Activated T-helper 2 cell treated with anti-CD3 and anti-CD28 coated beads, Interferon-gamma antibody, Interleukin-2, Interleukin-4, amounts not matched to agents 10 μg/mL and 5 μg/mL and 100 μg/mL, durations not matched to agents 14 hours and 24 hours and 36 hours (primary cell): ENCODE results near the gene C13orf42. TPM values are rescaled to one million over a fixed set of nuclear protein-coding genes. Genes with fewer than 3 reads are reported as not detected.

Experiments used
- DNase-seq: peaks from one replicate; pipeline ENCODE4 v3.0.0; 2021; ENCODE audit warnings: low spot score
- H3K27ac Mint-ChIP-seq: one replicate; pipeline ENCODE4 v1.8.0; 2021; ENCODE audit warnings: mixed read lengths
- H3K27me3 Mint-ChIP-seq: one replicate; pipeline ENCODE4 v1.8.0; 2021; ENCODE audit warnings: low read depth, mixed read lengths
- H3K36me3 Mint-ChIP-seq: one replicate; pipeline ENCODE4 v1.8.0; 2021; ENCODE audit warnings: low read depth, mixed read lengths
- H3K4me1 Mint-ChIP-seq: one replicate; pipeline ENCODE4 v1.8.0; 2021; ENCODE audit warnings: low read depth, mixed read lengths
- H3K4me3 Mint-ChIP-seq: one replicate; pipeline ENCODE4 v1.8.0; 2021; ENCODE audit warnings: low read depth, mild to moderate bottlenecking, moderate library complexity, mixed read lengths
- H3K9me3 Mint-ChIP-seq: one replicate; pipeline ENCODE4 v1.8.0; 2021; ENCODE audit warnings: mixed read lengths
- intact Hi-C: fragments of 100-400 bp; cut with micrococcal nuclease; formaldehyde crosslinking; loops from one replicate; pipeline ENCODE4 v1.15.1; 2023
- total RNA-seq: library from RNA; stranded (reverse); gene quantifications from 2 replicates; pipeline ENCODE4 v1.2.3, GENCODE V29; 2022

C13orf42 gene
- not detected in 2 replicates for total RNA-seq

DNA sequence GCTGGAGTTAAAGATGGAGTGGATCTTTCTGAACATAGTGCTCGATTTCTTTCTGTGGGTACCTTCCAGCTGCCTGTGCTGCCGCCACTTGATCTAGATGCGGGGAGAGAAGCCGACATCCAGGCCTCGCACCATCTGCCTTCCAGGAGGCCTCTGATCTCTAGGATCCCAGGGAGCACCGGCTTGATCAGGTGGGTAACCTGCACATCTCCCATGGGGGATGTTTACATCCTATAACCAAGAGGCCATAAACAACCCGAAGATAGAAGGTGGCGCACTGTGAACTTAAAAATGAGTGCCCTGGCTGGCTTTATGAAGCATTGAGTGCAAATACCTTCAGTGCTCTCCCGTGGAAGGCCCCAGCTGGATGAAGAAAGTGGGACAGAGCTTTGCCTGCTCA is at the start of gene C13orf42:
Gene C13orf42 (minus strand): TSS at position 101 of the 400 bp plus-strand sequence. CDS start 65 bp downstream, at position 36.
- H3K9me3 Mint-ChIP-seq: no peaks in the 10 kb centered on the region

DNA sequence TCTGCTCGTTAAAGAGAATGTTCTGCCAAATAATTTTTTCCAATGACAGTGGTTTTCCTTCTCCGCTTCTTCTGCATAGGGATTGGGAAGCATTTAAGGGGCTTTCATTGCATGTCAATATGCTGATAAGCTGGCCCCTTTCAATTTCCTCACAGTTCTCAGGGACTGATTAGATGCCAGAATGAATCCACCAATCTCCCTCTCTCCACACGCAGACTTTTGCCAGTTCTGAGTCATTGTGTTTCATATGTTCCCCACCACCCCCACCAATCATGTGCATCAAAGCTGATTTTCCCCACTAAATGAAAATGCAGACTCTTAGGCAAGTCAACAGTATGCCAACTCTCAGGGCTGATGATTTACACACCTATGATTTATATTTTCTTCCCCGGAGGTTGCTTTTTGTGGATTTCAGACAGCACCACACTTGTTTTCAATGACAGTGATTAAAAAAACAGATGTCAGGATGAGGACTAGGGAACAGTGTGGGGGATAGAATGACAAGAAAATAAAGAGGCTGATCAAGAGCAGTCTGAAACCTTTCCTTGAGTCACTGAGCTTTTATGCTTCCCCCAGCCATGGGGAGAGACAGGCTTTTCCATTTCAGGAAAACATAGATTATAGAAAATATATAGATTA is 47.9 kb upstream of the C13orf42 start:
- Mint-ChIP-seq H3K27ac (peak overlapping the region; percentile 51), H3K4me3 (no peak overlapping the region), H3K9me3 (no peaks in the 10 kb centered on the region), H3K36me3 (no peaks in the 10 kb centered on the region), H3K4me1 (peaks cover 14% of the 10 kb centered on the region), H3K27me3 (no peaks in the 10 kb centered on the region)
- intact Hi-C loops: no loop called here
- no peak for DNase-seq

More for the DNA sequence above, at the start of gene C13orf42:
- Mint-ChIP-seq H3K4me1 (no peaks in the 10 kb centered on the region), H3K27ac (no peak within 1 kb of the TSS), H3K27me3 (peaks cover 5% of the 10 kb centered on the region), H3K36me3 (no peaks in the 10 kb centered on the region), H3K4me3 (no peak within 1 kb of the TSS)
- DNase-seq: no peak
- intact Hi-C loops: no loop called here

DNA sequence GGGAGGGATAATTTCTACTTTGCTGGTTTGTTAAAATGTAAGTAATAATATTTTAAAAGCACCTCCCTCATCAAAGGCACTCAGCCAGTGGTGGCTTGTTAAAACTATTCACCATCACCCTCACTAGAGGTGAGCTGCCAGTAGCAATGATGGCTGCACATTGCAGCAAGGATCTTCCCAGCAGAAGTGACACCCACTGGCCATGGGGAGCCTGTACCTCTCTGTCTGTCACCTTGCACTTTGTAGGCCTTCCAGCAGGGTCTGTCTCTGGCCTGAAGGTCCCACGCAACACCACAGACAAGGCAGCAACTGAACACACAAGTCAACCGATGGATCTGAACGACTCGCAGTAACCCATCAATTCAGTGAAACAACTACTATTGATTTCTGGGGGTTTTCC is 47.3 kb upstream of the C13orf42 start:
- Mint-ChIP-seq H3K4me1 (peaks cover 17% of the 10 kb centered on the region), H3K27me3 (peaks cover 2% of the 10 kb centered on the region), H3K27ac (no peak overlapping the region), H3K4me3 (no peak overlapping the region), H3K36me3 (no peaks in the 10 kb centered on the region), H3K9me3 (no peaks in the 10 kb centered on the region)
- DNase-seq: no peak
- intact Hi-C loops: no loop called here

DNA sequence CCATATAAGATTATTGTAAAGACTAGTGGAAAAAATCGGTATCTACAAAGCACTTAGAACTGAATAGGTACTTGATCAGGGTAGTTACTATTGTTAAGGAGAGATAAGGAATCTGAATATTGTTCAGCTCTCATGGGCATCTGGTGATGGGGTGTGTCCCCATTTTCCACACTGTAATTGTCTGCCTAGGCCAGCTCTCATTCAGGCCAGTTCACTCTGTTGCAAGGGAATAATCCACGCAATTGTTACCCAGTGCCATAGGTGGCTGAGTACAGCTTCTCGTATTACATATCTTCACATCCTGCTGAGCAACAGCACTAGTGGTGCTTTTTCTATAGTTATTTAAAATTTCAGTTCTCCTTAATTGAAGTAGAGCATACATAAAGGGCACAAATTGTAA is 45.6 kb upstream of the C13orf42 start:
- Mint-ChIP-seq H3K4me1 (peaks cover 17% of the 10 kb centered on the region), H3K27me3 (peaks cover 4% of the 10 kb centered on the region), H3K36me3 (no peaks in the 10 kb centered on the region), H3K9me3 (no peaks in the 10 kb centered on the region), H3K4me3 (no peak overlapping the region), H3K27ac (no peak overlapping the region)
- intact Hi-C loops: no loop called here
- no peak for DNase-seq

DNA sequence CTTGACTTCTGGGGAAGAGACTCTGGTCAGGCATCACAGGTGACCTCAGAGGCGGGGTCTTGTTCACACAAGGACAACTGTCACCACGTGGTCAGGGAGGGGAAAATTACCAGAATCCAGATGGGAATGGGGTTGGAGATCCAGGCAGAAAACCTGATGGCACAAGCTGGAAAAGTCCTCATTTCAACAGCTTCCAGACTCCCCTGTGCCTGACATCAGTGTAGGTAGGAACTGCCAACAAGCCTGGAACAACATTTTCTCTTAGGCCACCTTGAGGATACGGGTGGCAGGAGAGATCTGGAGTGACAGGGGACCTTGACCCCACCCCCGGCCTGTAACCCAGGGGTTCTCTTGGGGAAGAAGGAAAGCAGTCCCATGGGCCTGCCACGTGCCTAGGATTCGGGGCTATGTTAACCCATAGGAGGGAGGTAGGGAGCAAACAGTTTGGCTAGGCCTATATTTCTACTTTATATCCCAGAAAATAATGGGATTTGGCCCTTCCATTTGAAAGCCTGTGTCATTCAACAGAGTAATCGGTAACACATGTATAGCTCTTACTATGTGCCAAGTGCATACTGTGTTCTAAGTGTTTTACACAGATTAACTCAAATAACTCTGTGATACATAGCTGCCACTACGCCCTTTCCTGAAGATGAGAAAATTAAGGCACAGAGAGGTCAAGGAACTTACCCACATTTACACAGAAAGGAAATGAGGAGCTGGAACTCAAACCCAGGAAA is 44.9 kb upstream of the C13orf42 start:
- DNase-seq: no peak
- Mint-ChIP-seq H3K36me3 (no peaks in the 10 kb centered on the region), H3K4me1 (peaks cover 17% of the 10 kb centered on the region), H3K9me3 (no peaks in the 10 kb centered on the region), H3K27me3 (peaks cover 7% of the 10 kb centered on the region), H3K4me3 (no peak overlapping the region), H3K27ac (no peak overlapping the region)
- intact Hi-C loops: loop anchor here (2.0 kb wide), 1 partner anchor 31 kb away; no protein-coding TSS in a partner anchor

DNA sequence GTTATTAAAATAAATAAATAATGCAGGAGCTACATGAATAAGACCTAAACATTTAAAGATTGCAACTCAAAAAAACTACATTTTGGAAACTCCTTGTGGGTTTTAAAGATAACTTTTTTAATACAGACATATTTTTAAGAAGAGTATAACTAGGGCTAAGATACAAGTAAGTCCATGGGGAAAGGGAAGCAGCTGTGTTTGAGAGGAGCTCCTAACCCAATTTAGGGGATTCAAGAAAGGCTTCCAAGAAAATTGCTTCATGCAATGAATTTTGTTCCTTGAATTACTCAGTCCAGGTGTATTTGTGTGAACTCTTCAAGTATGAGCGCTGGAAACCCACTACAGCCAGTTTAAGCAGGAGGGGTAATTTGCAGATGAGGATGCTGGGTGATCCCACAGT is 44.1 kb upstream of the C13orf42 start:
- Mint-ChIP-seq H3K9me3 (no peaks in the 10 kb centered on the region), H3K4me3 (no peak overlapping the region), H3K36me3 (no peaks in the 10 kb centered on the region), H3K4me1 (peaks cover 17% of the 10 kb centered on the region), H3K27ac (no peak overlapping the region), H3K27me3 (peaks cover 7% of the 10 kb centered on the region)
- intact Hi-C loops: loop anchor here (2.0 kb wide), 1 partner anchor 30 kb away; no protein-coding TSS in a partner anchor
- DNase-seq: no peak

- peak overlapping the region; percentile 54 for H3K27ac Mint-ChIP-seq
Measured at GRCh38 chr13:51154029-51154555, 43.0 kb upstream of the C13orf42 start.

GRCh38 chr13:51153527-51153926 is 42.5 kb upstream of the C13orf42 start:
- Mint-ChIP-seq H3K27me3 (peaks cover 7% of the 10 kb centered on the region), H3K4me3 (no peak overlapping the region), H3K36me3 (no peaks in the 10 kb centered on the region), H3K4me1 (peaks cover 11% of the 10 kb centered on the region), H3K27ac (peak overlapping the region; percentile 54), H3K9me3 (no peaks in the 10 kb centered on the region)
- no peak for DNase-seq
- intact Hi-C loops: no loop called here

More at GRCh38 chr13:51154029-51154555, 43.0 kb upstream of the C13orf42 start:
- H3K4me1 Mint-ChIP-seq: peaks cover 15% of the 10 kb centered on the region
- no peaks in the 10 kb centered on the region for H3K36me3 Mint-ChIP-seq
- intact Hi-C loops: loop anchor here (1.0 to 2.0 kb wide), 2 partner anchors 29 to 48 kb away; no protein-coding TSS in a partner anchor
- no peaks in the 10 kb centered on the region for H3K9me3 Mint-ChIP-seq
- peaks cover 7% of the 10 kb centered on the region for H3K27me3 Mint-ChIP-seq
- peak overlapping the region; percentile 2 for H3K4me3 Mint-ChIP-seq
- DNase-seq: no peak

- intact Hi-C loops: no loop called here
- no peaks in the 10 kb centered on the region for H3K36me3 Mint-ChIP-seq
- peaks cover 16% of the 10 kb centered on the region for H3K4me1 Mint-ChIP-seq
- H3K27ac Mint-ChIP-seq: no peak overlapping the region
- no peak for DNase-seq
- no peaks in the 10 kb centered on the region for H3K9me3 Mint-ChIP-seq
- peaks cover 7% of the 10 kb centered on the region for H3K27me3 Mint-ChIP-seq
- no peak overlapping the region for H3K4me3 Mint-ChIP-seq
Measured at GRCh38 chr13:51152701-51153100, 41.6 kb upstream of the C13orf42 start.

DNA sequence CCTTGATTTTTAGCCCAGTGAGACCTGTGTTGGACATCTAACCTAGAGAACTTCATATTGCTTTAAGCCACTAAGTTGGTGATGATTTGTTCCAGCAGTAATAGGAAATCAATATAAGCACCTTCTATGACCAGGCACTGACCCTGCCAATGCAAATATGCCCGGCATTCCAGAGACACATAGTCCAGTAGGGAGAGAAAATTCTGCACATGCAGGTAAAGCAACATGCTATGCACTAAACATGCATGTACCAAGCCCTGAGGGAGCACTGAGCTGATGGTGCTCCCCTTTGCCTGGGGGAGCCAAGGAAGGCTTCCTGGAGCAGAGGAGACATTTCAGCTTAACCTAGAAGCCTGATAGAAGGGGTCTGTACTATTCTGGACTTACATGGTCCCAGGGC is 40.4 kb upstream of the C13orf42 start:
- intact Hi-C loops: no loop called here

GRCh38 chr13:51148952-51149573 is 38.0 kb upstream of the C13orf42 start:
- intact Hi-C loops: loop anchor here (1.0 kb wide), 1 partner anchor 137 kb away; no protein-coding TSS in a partner anchor
- H3K4me3 Mint-ChIP-seq: no peak overlapping the region
- no peak for DNase-seq
- no peak overlapping the region for H3K27ac Mint-ChIP-seq
- H3K4me1 Mint-ChIP-seq: peaks cover 9% of the 10 kb centered on the region
- H3K9me3 Mint-ChIP-seq: peaks cover 5% of the 10 kb centered on the region
- peaks cover 13% of the 10 kb centered on the region for H3K27me3 Mint-ChIP-seq
- no peaks in the 10 kb centered on the region for H3K36me3 Mint-ChIP-seq

More for the DNA sequence above, 40.4 kb upstream of the C13orf42 start:
- no peak overlapping the region for H3K4me3 Mint-ChIP-seq
- no peaks in the 10 kb centered on the region for H3K36me3 Mint-ChIP-seq
- H3K9me3 Mint-ChIP-seq: no peaks in the 10 kb centered on the region
- H3K4me1 Mint-ChIP-seq: peaks cover 16% of the 10 kb centered on the region
- DNase-seq: no peak
- H3K27me3 Mint-ChIP-seq: peaks cover 7% of the 10 kb centered on the region
- H3K27ac Mint-ChIP-seq: no peak overlapping the region

- intact Hi-C loops: no loop called here
- H3K27me3 Mint-ChIP-seq: peaks cover 11% of the 10 kb centered on the region
- peaks cover 5% of the 10 kb centered on the region for H3K4me1 Mint-ChIP-seq
- H3K36me3 Mint-ChIP-seq: no peaks in the 10 kb centered on the region
- no peak overlapping the region for H3K4me3 Mint-ChIP-seq
- H3K27ac Mint-ChIP-seq: peak overlapping the region; percentile 35
- no peak for DNase-seq
- H3K9me3 Mint-ChIP-seq: peaks cover 5% of the 10 kb centered on the region
Measured at GRCh38 chr13:51148223-51148951, 37.3 kb upstream of the C13orf42 start.
